ENCODE results near the gene CDKL4. TPM values are rescaled to one million over a fixed set of nuclear protein-coding genes. Genes with fewer than 3 reads are reported as not detected.

The CDKL4 gene
- total RNA-seq, 1 experiment from 2014 or later = 0.46 TPM

DNA sequence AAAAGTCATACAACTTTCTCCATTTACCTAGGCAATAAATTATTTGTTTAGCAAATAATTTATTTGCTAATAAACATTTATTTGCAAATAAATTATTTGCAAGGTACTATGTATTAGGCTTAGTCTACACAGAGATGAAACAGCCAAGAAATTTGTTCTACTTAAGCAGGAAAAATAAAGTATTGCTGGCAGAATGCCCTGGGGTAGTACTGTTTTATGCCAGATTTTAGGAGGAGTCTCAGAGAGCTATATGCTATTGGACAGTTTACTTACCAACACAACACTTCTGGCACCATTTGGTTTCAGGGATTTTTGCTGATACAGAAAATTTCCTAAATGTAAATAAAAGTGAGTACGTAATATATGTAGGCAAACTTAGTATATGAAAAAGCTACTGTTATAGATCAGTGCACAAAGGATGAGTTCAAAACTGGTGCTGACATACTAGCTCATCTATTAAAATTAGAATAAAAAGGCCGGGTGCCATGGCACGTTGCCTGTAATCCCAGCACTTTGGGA is 23.2 kb upstream of the CDKL4 start (continued):
- TF ChIP-seq, protein P1, sequence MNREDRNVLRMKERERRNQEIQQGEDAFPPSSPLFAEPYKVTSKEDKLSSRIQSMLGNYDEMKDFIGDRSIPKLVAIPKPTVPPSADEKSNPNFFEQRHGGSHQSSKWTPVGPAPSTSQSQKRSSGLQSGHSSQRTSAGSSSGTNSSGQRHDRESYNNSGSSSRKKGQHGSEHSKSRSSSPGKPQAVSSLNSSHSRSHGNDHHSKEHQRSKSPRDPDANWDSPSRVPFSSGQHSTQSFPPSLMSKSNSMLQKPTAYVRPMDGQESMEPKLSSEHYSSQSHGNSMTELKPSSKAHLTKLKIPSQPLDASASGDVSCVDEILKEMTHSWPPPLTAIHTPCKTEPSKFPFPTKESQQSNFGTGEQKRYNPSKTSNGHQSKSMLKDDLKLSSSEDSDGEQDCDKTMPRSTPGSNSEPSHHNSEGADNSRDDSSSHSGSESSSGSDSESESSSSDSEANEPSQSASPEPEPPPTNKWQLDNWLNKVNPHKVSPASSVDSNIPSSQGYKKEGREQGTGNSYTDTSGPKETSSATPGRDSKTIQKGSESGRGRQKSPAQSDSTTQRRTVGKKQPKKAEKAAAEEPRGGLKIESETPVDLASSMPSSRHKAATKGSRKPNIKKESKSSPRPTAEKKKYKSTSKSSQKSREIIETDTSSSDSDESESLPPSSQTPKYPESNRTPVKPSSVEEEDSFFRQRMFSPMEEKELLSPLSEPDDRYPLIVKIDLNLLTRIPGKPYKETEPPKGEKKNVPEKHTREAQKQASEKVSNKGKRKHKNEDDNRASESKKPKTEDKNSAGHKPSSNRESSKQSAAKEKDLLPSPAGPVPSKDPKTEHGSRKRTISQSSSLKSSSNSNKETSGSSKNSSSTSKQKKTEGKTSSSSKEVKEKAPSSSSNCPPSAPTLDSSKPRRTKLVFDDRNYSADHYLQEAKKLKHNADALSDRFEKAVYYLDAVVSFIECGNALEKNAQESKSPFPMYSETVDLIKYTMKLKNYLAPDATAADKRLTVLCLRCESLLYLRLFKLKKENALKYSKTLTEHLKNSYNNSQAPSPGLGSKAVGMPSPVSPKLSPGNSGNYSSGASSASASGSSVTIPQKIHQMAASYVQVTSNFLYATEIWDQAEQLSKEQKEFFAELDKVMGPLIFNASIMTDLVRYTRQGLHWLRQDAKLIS (CRISPR knock-in tag; IDR thresholded peaks at IDR 0.05; ENCODE audit: borderline replicate concordance) = no peak
- TF ChIP-seq, protein P2, sequence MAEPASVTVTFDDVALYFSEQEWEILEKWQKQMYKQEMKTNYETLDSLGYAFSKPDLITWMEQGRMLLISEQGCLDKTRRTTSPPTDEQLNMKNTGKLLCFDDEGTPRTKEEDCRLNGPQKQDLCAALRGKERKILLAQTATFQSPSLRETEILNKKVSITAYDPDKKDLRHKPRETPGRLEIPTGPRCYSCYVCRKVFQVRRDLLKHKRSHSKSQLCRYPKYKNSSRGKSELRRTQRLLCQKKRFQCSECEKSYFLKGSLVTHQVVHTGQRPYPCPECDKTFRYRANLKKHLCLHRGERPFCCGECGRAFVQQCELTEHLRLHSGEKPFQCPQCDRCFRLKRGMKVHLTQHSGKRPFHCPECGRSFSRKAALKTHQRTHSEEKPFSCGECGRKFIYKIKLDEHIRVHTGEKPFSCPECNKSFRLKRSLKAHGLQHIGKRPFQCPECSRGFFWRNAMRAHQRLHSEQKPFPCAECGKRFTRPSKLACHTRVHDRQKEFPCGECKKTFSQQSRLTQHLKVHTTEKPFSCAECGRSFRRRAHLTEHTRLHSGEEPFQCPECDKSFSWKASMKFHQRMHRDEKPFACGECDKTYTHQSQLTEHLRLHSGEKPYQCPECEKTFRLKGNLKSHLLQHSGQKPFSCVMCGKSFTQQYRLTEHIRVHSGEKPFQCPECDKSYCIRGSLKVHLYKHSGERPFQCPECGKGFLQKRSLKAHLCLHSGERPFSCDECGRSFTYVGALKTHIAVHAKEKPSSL (CRISPR knock-in tag; conservative IDR thresholded peaks at IDR 0.05) = no peak
- TF ChIP-seq SP1 (CRISPR knock-in tag; conservative IDR thresholded peaks at IDR 0.05) = no peak
- TF ChIP-seq, protein P3, sequence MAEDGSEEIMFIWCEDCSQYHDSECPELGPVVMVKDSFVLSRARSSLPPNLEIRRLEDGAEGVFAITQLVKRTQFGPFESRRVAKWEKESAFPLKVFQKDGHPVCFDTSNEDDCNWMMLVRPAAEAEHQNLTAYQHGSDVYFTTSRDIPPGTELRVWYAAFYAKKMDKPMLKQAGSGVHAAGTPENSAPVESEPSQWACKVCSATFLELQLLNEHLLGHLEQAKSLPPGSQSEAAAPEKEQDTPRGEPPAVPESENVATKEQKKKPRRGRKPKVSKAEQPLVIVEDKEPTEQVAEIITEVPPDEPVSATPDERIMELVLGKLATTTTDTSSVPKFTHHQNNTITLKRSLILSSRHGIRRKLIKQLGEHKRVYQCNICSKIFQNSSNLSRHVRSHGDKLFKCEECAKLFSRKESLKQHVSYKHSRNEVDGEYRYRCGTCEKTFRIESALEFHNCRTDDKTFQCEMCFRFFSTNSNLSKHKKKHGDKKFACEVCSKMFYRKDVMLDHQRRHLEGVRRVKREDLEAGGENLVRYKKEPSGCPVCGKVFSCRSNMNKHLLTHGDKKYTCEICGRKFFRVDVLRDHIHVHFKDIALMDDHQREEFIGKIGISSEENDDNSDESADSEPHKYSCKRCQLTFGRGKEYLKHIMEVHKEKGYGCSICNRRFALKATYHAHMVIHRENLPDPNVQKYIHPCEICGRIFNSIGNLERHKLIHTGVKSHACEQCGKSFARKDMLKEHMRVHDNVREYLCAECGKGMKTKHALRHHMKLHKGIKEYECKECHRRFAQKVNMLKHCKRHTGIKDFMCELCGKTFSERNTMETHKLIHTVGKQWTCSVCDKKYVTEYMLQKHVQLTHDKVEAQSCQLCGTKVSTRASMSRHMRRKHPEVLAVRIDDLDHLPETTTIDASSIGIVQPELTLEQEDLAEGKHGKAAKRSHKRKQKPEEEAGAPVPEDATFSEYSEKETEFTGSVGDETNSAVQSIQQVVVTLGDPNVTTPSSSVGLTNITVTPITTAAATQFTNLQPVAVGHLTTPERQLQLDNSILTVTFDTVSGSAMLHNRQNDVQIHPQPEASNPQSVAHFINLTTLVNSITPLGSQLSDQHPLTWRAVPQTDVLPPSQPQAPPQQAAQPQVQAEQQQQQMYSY (CRISPR knock-in tag; IDR thresholded peaks at IDR 0.05) = no peak
- no peak for TF ChIP-seq RELA (CRISPR knock-in tag; IDR thresholded peaks at IDR 0.05; ENCODE audit: borderline replicate concordance)
- TF ChIP-seq EMX1 (CRISPR knock-in tag; IDR thresholded peaks at IDR 0.05) = no peak
- TF ChIP-seq ATF1 (CRISPR knock-in tag; IDR thresholded peaks at IDR 0.05) = no peak
- TF ChIP-seq FOXP1 (CRISPR knock-in tag; IDR thresholded peaks at IDR 0.05; ENCODE audit: borderline replicate concordance) = no peak
- TF ChIP-seq NFE2L1 (CRISPR knock-in tag; IDR thresholded peaks at IDR 0.05) = no peak
- TF ChIP-seq ZNF423 (CRISPR knock-in tag; IDR thresholded peaks at IDR 0.05) = no peak
- no peak for TF ChIP-seq ELF4 (CRISPR knock-in tag; IDR thresholded peaks at IDR 0.05; ENCODE audit: low read depth)
- no peak for TF ChIP-seq TEAD1 (CRISPR knock-in tag; IDR thresholded peaks at IDR 0.05)
- no peak for TF ChIP-seq ESRRA (CRISPR knock-in tag; IDR thresholded peaks at IDR 0.05; ENCODE audit: borderline replicate concordance)

DNA sequence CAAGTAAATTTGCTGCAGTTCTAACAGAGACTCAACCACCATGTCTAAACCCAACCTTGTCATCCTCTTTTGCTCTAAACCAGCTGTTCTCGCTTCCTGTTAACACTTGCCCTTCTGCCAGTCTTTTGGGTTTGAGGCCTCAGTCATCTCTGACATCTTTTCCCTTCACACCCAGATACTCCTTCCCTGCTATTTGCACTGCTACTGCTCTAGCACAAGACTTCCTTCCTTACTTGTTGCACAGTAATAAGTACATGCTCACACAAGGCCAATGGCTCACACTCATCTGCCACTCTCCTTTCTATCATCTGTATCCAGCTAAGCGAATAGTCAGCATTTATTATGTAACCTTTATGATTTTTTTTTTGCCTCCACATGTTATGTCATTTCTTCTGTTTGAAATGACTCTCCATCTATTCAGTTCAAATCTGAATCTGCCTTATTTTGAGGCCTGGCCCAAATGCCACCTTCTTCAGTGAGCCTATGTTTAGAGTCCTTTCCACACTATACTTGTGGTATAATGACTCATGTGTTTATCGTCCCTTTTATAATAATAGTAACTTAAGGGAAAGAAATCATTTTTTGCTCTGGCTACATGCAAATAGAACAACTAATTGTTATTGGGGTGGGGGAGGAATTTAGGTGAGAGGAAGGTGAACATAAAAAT is 22.5 kb upstream of the CDKL4 start:
- H3K27ac Mint-ChIP-seq = peak overlapping the region; percentile 3; the same call in 1 of the 2 replicates
- no peaks in the 10 kb centered on the region for H3K9me3 Mint-ChIP-seq
- ATAC-seq = no peak
- TF ChIP-seq, protein P4, sequence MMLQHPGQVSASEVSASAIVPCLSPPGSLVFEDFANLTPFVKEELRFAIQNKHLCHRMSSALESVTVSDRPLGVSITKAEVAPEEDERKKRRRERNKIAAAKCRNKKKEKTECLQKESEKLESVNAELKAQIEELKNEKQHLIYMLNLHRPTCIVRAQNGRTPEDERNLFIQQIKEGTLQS (CRISPR knock-in tag; conservative IDR thresholded peaks at IDR 0.05) = no peak
- TF ChIP-seq, protein P5, sequence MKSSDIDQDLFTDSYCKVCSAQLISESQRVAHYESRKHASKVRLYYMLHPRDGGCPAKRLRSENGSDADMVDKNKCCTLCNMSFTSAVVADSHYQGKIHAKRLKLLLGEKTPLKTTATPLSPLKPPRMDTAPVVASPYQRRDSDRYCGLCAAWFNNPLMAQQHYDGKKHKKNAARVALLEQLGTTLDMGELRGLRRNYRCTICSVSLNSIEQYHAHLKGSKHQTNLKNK (CRISPR knock-in tag; IDR thresholded peaks at IDR 0.05) = no peak
- no peak for TF ChIP-seq ZNF121 (CRISPR knock-in tag; IDR thresholded peaks at IDR 0.05)
- no peak for TF ChIP-seq OVOL2 (CRISPR knock-in tag; IDR thresholded peaks at IDR 0.05; ENCODE audit: borderline replicate concordance)
- TF ChIP-seq NFE2L1 (CRISPR knock-in tag; IDR thresholded peaks at IDR 0.05) = no peak
- no peak for TF ChIP-seq TEAD4 (CRISPR knock-in tag; IDR thresholded peaks at IDR 0.05)
- no peak for TF ChIP-seq ZNF317 (CRISPR knock-in tag; IDR thresholded peaks at IDR 0.05; ENCODE audit: borderline replicate concordance, low read depth)
- no peak for TF ChIP-seq ZNF219 (CRISPR knock-in tag; IDR thresholded peaks at IDR 0.05; ENCODE audit: borderline replicate concordance)
- no peak for TF ChIP-seq JUN (CRISPR knock-in tag; IDR thresholded peaks at IDR 0.05)
- DNase-seq (ENCODE audit: low spot score) = no peak
- peaks cover 13% of the 10 kb centered on the region for H3K4me1 Mint-ChIP-seq
- CTCF ChIA-PET = no interaction called here
- H3K4me3 Mint-ChIP-seq = no peak overlapping the region
- POLR2A ChIA-PET = no interaction called here
- no peaks in the 10 kb centered on the region for H3K27me3 Mint-ChIP-seq (ENCODE audit: low read depth)
- H3K36me3 Mint-ChIP-seq = peaks cover 18% of the 10 kb centered on the region

Data from WTC11 (cell line).